ENCODE results near the gene PPIL4. TPM values are rescaled to one million over a fixed set of nuclear protein-coding genes. Genes with fewer than 3 reads are reported as not detected.
"Not testable (repeated sequence)": the region's sequence is repeated elsewhere in the genome, so short reads cannot be mapped to it uniquely, and the experiment has no call there.

The PPIL4 gene
- total and polyA plus RNA-seq, 3 donors from 2014 or later, result 13.9 to 39.4 (median 36.0) TPM

DNA sequence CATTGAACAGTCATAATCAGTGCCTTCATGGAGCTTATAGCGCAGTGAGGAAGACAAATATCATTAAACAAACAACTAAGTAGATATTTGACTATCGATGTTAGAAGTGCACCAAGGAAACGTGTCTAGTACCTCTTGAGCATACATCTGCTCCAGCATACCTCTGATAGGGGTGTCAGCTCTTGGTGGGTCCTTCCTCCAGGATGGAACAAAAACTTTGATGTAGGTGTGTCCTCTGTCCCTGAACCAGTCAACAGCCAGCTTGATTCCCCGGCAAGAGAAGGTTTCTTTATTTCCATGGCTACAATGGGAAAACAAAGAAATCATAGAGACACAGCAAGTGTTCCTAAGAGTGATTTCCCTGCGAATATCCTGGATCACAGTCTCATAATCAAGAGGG is 84.2 kb downstream of the PPIL4 start:
- no peaks in the 10 kb centered on the region for H3K27me3 ChIP-seq
- H3K9me3 ChIP-seq, result no peaks in the 10 kb centered on the region
- TF ChIP-seq, protein P1, sequence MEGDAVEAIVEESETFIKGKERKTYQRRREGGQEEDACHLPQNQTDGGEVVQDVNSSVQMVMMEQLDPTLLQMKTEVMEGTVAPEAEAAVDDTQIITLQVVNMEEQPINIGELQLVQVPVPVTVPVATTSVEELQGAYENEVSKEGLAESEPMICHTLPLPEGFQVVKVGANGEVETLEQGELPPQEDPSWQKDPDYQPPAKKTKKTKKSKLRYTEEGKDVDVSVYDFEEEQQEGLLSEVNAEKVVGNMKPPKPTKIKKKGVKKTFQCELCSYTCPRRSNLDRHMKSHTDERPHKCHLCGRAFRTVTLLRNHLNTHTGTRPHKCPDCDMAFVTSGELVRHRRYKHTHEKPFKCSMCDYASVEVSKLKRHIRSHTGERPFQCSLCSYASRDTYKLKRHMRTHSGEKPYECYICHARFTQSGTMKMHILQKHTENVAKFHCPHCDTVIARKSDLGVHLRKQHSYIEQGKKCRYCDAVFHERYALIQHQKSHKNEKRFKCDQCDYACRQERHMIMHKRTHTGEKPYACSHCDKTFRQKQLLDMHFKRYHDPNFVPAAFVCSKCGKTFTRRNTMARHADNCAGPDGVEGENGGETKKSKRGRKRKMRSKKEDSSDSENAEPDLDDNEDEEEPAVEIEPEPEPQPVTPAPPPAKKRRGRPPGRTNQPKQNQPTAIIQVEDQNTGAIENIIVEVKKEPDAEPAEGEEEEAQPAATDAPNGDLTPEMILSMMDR (IDR thresholded peaks at IDR 0.05), result no peak
- no peak for TF ChIP-seq POLR2A (IDR thresholded peaks at IDR 0.05)
- H3K4me3 ChIP-seq, result no peak overlapping the region
- WGBS, 2 donors, result 77 to 95% methylated on average over 5 of the region's 5 CpGs
- no peaks in the 10 kb centered on the region for H3K36me3 ChIP-seq (ENCODE audit: low read depth, missing control alignments)
- DNase-seq, result no peak
- H3K4me1 ChIP-seq, result no peaks in the 10 kb centered on the region
- intact Hi-C loops (cut with DNase I; ENCODE audit: low total_unique reads), result no loop called here
- no peak overlapping the region for H3K27ac ChIP-seq

DNA sequence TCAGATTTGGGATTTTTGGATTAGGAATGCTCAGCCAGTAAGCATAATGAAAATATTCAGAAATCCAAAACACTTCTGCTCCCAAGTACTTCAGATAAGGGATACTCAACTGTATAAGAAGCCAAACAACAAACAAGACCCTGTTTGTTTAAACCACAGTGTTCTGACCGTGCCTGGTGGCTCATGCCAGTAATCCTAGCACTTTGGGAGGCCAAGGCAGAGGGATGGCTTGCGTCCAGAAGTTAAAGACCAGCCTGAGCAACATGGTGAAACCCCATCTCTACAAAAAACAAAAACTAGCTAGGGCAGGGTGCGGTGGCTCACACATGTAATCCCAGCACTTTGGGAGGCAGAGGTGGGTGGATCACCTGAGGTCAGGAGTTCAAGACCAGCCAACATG is 85.6 kb downstream of the PPIL4 start:
- H3K4me1 ChIP-seq; H3K4me3 ChIP-seq; H3K27me3 ChIP-seq; H3K27ac ChIP-seq; intact Hi-C loops (cut with DNase I; ENCODE audit: low total_unique reads); DNase-seq; H3K9me3 ChIP-seq; H3K36me3 ChIP-seq (ENCODE audit: low read depth, missing control alignments): not testable (repeated sequence)
- WGBS, 2 donors, result 70 to 84% methylated on average over 3 of the region's 3 CpGs

DNA sequence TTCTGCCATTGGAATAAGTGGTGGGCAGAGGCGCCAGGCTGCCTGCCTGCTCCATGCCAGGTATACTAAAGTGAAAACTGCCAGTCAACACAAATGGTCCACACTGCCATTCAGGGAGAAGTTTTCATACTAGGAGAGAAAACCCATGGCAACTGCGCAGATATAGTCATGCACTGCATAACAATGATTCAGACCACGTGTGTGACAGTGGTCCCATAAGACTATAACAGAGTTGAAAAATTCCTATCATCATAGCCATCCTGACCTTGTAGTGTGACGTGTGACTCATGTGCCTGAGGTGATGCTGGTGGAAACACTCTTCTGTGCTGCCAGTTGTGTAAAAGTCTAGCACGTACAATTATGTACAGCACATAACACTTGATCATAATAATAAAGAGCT is 86.1 kb downstream of the PPIL4 start:
- intact Hi-C loops (cut with DNase I; ENCODE audit: low total_unique reads), result no loop called here
- Histone ChIP-seq H3K27me3 (no peaks in the 10 kb centered on the region), H3K27ac (no peak overlapping the region), H3K9me3 (no peaks in the 10 kb centered on the region), H3K4me3 (no peak overlapping the region), H3K36me3 (ENCODE audit: low read depth, missing control alignments) (no peaks in the 10 kb centered on the region), H3K4me1 (peaks cover 4% of the 10 kb centered on the region)
- no peak for DNase-seq
- TF ChIP-seq, protein P1 (IDR thresholded peaks at IDR 0.05), result no peak
- no peak for TF ChIP-seq POLR2A (IDR thresholded peaks at IDR 0.05)
- WGBS, 2 donors, result 73 to 78% methylated on average over 5 of the region's 5 CpGs

DNA sequence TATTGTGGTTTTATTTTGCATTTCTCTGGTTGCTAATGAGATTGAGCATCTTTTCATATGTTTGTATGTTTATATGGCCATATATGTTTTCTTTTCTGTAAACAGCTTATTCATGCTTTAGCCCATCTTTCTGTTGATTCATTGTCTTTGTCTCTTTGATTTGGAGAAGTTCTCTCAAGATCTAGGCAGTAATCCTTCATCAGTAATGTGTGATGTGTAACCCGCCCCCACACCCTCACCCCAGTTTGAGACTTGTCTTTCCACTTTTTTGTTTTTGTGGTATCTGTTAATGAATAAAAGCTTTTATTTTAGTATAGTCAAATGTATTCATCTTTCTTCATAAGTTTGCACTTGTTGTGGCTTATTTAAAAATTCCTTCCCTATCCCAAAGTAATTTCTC is 87.0 kb downstream of the PPIL4 start:
- H3K9me3 ChIP-seq, result no peaks in the 10 kb centered on the region
- no peaks in the 10 kb centered on the region for H3K36me3 ChIP-seq (ENCODE audit: low read depth, missing control alignments)
- no peak for DNase-seq
- no peak for TF ChIP-seq POLR2A (IDR thresholded peaks at IDR 0.05)
- TF ChIP-seq, protein P1 (IDR thresholded peaks at IDR 0.05), result no peak
- no peak overlapping the region for H3K27ac ChIP-seq
- intact Hi-C loops (cut with DNase I; ENCODE audit: low total_unique reads), result no loop called here
- H3K4me3 ChIP-seq, result no peak overlapping the region
- no peaks in the 10 kb centered on the region for H3K27me3 ChIP-seq
- H3K4me1 ChIP-seq, result peaks cover 12% of the 10 kb centered on the region
- WGBS, 2 donors, result 90 to 93% methylated on average over 1 of the region's 1 CpG

- no peaks in the 10 kb centered on the region for H3K36me3 ChIP-seq (ENCODE audit: low read depth, missing control alignments)
- 95 to 97% methylated on average over 7 of the region's 7 CpGs for WGBS, 2 donors
- no peak overlapping the region for H3K4me3 ChIP-seq
- intact Hi-C loops (cut with DNase I; ENCODE audit: low total_unique reads), result no loop called here
- DNase-seq, result no peak
- H3K4me1 ChIP-seq, result peaks cover 18% of the 10 kb centered on the region
- H3K27ac ChIP-seq, result no peak overlapping the region
- TF ChIP-seq, protein P1 (IDR thresholded peaks at IDR 0.05), result no peak
- TF ChIP-seq POLR2A (IDR thresholded peaks at IDR 0.05), result no peak
- no peaks in the 10 kb centered on the region for H3K9me3 ChIP-seq
- H3K27me3 ChIP-seq, result no peaks in the 10 kb centered on the region
These were observed 87.6 kb downstream of the PPIL4 start for GRCh38 chr6:149458196-149458595.

Data from testis (tissue), 3 donors.